Memory B cell (primary cell): ENCODE measurements around the gene SOX8.
"Not testable (repeated sequence)": the region's sequence is repeated elsewhere in the genome, so short reads cannot be mapped to it uniquely, and the experiment has no call there.

ENCODE experiments used
- ATAC-seq: fragments of 150-1000 bp; cut with Tn5 transposase; 2 replicates; pipeline ENCODE4 v1.10.0; 2021; ENCODE audit warnings: low read depth, mild to moderate bottlenecking, moderate library complexity
- DNase-seq, 2 donors: peaks; one replicate each; pipeline ENCODE4 v3.0.0; 2022; ENCODE audit warnings: low spot score in 2 of 2
- H3K27ac Mint-ChIP-seq: one replicate; pipeline ENCODE4 v1.8.0; 2022; ENCODE audit warnings: mild to moderate bottlenecking, moderate library complexity, mixed read lengths
- H3K27me3 Mint-ChIP-seq: one replicate; pipeline ENCODE4 v1.8.0; 2022; ENCODE audit warnings: mixed read lengths
- H3K36me3 Mint-ChIP-seq: one replicate; pipeline ENCODE4 v1.8.0; 2022; ENCODE audit warnings: mild to moderate bottlenecking, mixed read lengths
- H3K4me1 Mint-ChIP-seq: one replicate; pipeline ENCODE4 v1.8.0; 2022; ENCODE audit warnings: mixed read lengths
- H3K4me3 Mint-ChIP-seq: one replicate; pipeline ENCODE4 v1.8.0; 2022; ENCODE audit warnings: mild to moderate bottlenecking, moderate library complexity, mixed read lengths
- H3K9me3 Mint-ChIP-seq: one replicate; pipeline ENCODE4 v1.8.0; 2022; ENCODE audit warnings: mixed read lengths

The SOX8 gene

DNA sequence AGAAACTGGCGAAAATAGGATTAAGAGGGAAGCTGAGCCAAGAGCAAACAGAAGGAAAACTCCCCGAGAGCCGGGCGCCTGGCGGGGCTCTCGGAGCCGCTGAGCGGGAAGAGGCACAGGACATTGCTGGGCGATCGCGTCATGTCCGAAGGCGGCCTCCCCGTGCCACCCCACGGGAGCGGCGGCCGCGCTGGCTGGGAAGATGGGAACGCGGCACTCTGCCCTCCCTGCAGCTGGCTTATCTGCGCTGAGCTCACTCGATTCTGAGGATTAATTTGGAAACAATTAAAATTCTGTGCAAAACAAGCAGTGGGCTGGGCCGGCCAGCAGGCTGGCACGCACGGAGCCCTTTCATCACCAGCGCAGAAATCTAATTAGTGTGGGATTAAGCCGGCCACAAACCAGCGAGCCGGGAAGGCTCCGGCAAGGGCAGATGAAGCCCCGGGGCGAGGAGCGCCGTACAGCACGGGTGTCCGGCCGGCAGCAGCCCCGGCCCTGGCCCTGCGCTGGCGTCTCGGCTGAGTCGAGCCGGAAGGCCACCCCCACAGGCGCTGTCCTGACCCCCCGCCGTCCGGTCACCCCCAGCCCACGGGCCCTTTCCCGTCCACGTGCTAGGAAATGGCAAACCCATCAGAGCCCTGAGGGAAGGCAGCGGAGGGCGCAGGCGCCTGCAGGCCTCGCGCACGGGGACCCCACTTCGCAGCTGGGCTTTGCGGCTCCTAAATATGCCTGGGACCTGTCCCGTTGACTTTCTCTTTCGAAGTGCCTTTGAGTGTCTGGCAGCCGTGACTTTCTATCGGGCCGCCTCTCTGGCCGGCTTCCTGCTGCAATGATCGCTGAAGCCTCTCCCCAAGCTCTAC is 37.9 kb downstream of the SOX8 start:
- no peak for ATAC-seq
- DNase-seq, result no peak
- H3K4me1 Mint-ChIP-seq, result no peaks in the 10 kb centered on the region
- no peaks in the 10 kb centered on the region for H3K9me3 Mint-ChIP-seq
- H3K36me3 Mint-ChIP-seq, result no peaks in the 10 kb centered on the region
- H3K4me3 Mint-ChIP-seq, result no peak overlapping the region
- peaks cover 4% of the 10 kb centered on the region for H3K27me3 Mint-ChIP-seq
- H3K27ac Mint-ChIP-seq, result no peak overlapping the region

GRCh38 chr16:1020091-1020399 is 38.5 kb downstream of the SOX8 start:
- Mint-ChIP-seq H3K27ac (no peak overlapping the region), H3K4me3 (no peak overlapping the region)
- no peak for ATAC-seq

GRCh38 chr16:1020591-1020990 is 39.0 kb downstream of the SOX8 start:
- ATAC-seq, result no peak
- DNase-seq, result no peak
- Mint-ChIP-seq H3K4me1 (no peaks in the 10 kb centered on the region), H3K27ac (no peak overlapping the region), H3K9me3 (no peaks in the 10 kb centered on the region), H3K27me3 (peaks cover 4% of the 10 kb centered on the region), H3K4me3 (no peak overlapping the region), H3K36me3 (no peaks in the 10 kb centered on the region)

More at GRCh38 chr16:1020091-1020399, 38.5 kb downstream of the SOX8 start:
- Mint-ChIP-seq H3K4me1 (no peaks in the 10 kb centered on the region), H3K27me3 (peaks cover 4% of the 10 kb centered on the region), H3K9me3 (no peaks in the 10 kb centered on the region), H3K36me3 (no peaks in the 10 kb centered on the region)
- DNase-seq, result no peak

DNA sequence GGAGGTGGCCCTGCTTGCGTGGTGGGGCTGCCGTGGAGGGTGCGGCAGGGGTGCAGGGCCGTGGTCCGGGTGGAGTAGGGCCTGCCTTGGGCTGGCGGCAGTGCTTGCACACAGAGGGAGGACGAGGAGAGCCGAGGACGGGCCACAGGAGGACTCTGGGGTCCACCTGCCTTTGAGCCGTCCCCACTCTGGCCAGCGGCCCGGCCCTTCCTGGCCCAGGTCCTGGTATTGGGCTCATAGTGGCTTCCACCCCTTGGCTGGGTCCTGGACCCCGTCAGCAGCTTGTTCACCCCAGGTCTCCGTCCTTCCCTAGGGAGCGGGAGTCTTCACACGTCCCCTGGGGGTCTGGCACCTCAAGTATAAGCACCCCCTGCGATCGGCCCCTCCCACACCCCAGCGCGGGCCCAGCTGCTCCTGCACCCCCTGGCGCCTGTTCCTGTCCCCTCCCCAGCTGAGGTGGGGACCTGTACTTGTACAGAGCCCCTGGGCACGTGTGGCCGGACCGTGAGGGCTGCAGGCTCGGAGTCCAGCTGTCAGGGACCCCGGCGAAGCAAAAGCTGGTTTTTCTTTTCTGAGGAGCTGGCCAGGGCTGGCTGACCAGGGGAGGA is 40.1 kb downstream of the SOX8 start:
- Mint-ChIP-seq H3K9me3 (no peaks in the 10 kb centered on the region), H3K27ac (no peak overlapping the region), H3K27me3 (peaks cover 4% of the 10 kb centered on the region), H3K36me3 (no peaks in the 10 kb centered on the region), H3K4me1 (no peaks in the 10 kb centered on the region), H3K4me3 (no peak overlapping the region)
- no peak for DNase-seq
- no peak for ATAC-seq

GRCh38 chr16:1022466-1022865 is 40.9 kb downstream of the SOX8 start:
- Mint-ChIP-seq H3K27me3 (peaks cover 4% of the 10 kb centered on the region), H3K4me1 (no peaks in the 10 kb centered on the region), H3K4me3 (no peak overlapping the region), H3K27ac (no peak overlapping the region), H3K9me3 (no peaks in the 10 kb centered on the region), H3K36me3 (no peaks in the 10 kb centered on the region)
- DNase-seq, result no peak
- no peak for ATAC-seq

GRCh38 chr16:1024138-1024537 is 42.6 kb downstream of the SOX8 start:
- no peak for DNase-seq
- ATAC-seq, result no peak
- no peak overlapping the region for H3K27ac Mint-ChIP-seq

GRCh38 chr16:1025183-1025809 is 43.7 kb downstream of the SOX8 start:
- H3K27ac Mint-ChIP-seq, H3K4me1 Mint-ChIP-seq, ATAC-seq, DNase-seq, H3K27me3 Mint-ChIP-seq, H3K9me3 Mint-ChIP-seq, H3K4me3 Mint-ChIP-seq, H3K36me3 Mint-ChIP-seq: not testable (repeated sequence)

More at GRCh38 chr16:1024138-1024537, 42.6 kb downstream of the SOX8 start:
- no peak overlapping the region for H3K4me3 Mint-ChIP-seq
- H3K4me1 Mint-ChIP-seq, result no peaks in the 10 kb centered on the region
- H3K36me3 Mint-ChIP-seq, result no peaks in the 10 kb centered on the region
- no peaks in the 10 kb centered on the region for H3K27me3 Mint-ChIP-seq
- H3K9me3 Mint-ChIP-seq, result no peaks in the 10 kb centered on the region

GRCh38 chr16:1026057-1026783 is 44.6 kb downstream of the SOX8 start:
- H3K27ac Mint-ChIP-seq, result no peak overlapping the region
- ATAC-seq (no peak), DNase-seq (no peak)

GRCh38 chr16:1026784-1027500 is 45.4 kb downstream of the SOX8 start:
- Mint-ChIP-seq H3K36me3 (peaks cover 1% of the 10 kb centered on the region), H3K27me3 (peaks cover 1% of the 10 kb centered on the region), H3K4me3 (no peak overlapping the region), H3K4me1 (no peaks in the 10 kb centered on the region), H3K9me3 (no peaks in the 10 kb centered on the region), H3K27ac (no peak overlapping the region)
- ATAC-seq, result no peak
- no peak for DNase-seq

More at GRCh38 chr16:1026057-1026783, 44.6 kb downstream of the SOX8 start:
- no peaks in the 10 kb centered on the region for H3K4me1 Mint-ChIP-seq
- no peaks in the 10 kb centered on the region for H3K9me3 Mint-ChIP-seq
- H3K4me3 Mint-ChIP-seq, result no peak overlapping the region
- peaks cover 1% of the 10 kb centered on the region for H3K36me3 Mint-ChIP-seq
- H3K27me3 Mint-ChIP-seq, result peaks cover 1% of the 10 kb centered on the region

GRCh38 chr16:1027501-1027815 is 45.9 kb downstream of the SOX8 start:
- H3K9me3 Mint-ChIP-seq, result no peaks in the 10 kb centered on the region

DNA sequence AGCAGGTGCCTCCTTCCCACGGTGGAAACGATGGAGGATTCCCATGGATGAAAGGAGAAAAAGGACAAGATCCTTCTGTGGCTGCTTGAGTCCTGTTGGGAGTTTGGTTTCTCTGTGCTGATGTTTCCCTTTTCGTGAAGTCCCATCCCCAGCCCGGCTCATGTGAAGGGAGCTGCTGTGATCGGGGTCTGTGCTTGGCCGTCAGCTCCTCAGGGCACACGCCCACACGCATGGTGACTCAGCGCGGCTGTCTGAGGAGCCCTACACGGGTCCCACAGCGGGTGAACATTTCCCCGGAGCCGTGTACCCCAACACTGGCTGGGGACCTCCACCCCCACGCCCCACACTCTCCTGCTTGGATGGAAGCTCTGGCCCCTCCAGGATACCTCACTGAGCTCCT is 46.5 kb downstream of the SOX8 start:
- DNase-seq, result no peak
- Mint-ChIP-seq H3K4me1 (no peaks in the 10 kb centered on the region), H3K27ac (no peak overlapping the region), H3K36me3 (peaks cover 1% of the 10 kb centered on the region), H3K27me3 (peaks cover 1% of the 10 kb centered on the region), H3K4me3 (no peak overlapping the region), H3K9me3 (no peaks in the 10 kb centered on the region)
- ATAC-seq, result no peak

More at GRCh38 chr16:1027501-1027815, 45.9 kb downstream of the SOX8 start:
- ATAC-seq, result no peak
- Mint-ChIP-seq H3K27ac (no peak overlapping the region), H3K27me3 (peaks cover 1% of the 10 kb centered on the region), H3K4me3 (no peak overlapping the region), H3K4me1 (no peaks in the 10 kb centered on the region), H3K36me3 (peaks cover 1% of the 10 kb centered on the region)
- no peak for DNase-seq

- Mint-ChIP-seq H3K27ac (no peak overlapping the region), H3K9me3 (no peaks in the 10 kb centered on the region), H3K4me1 (no peaks in the 10 kb centered on the region), H3K27me3 (peaks cover 1% of the 10 kb centered on the region), H3K4me3 (no peak overlapping the region), H3K36me3 (peaks cover 1% of the 10 kb centered on the region)
- DNase-seq, result no peak
- ATAC-seq, result no peak
Observed at GRCh38 chr16:1028524-1029258, 47.1 kb downstream of the SOX8 start.

DNA sequence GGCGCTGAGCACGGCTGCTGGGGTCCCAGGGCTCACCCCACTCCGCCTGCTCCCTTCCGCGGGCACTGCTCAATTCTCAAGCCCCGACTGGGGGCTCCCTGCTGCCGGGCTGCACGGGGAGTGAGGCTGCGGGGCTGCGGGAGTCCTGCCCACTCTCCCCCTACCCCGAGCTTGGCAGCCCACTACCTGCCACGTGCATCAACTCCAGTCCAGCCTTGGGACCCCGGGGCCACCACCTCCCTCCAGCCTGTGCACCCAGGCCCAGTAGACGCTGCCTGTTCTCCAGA is 47.6 kb downstream of the SOX8 start:
- Mint-ChIP-seq H3K9me3 (no peaks in the 10 kb centered on the region), H3K36me3 (peaks cover 1% of the 10 kb centered on the region), H3K4me1 (no peaks in the 10 kb centered on the region), H3K4me3 (no peak overlapping the region), H3K27ac (no peak overlapping the region), H3K27me3 (peaks cover 1% of the 10 kb centered on the region)
- DNase-seq, result no peak
- no peak for ATAC-seq
